Measurements from ENCODE around the gene HECTD2.
"Not testable (repeated sequence)": the region's sequence is repeated elsewhere in the genome, so short reads cannot be mapped to it uniquely, and the experiment has no call there.

The HECTD2 gene

GRCh38 chr10:91552274-91553095, 142.3 kb downstream of the HECTD2 start:
- in situ Hi-C loops (cut with HindIII; ENCODE audit: low pct_ligation_motif_present, low pct_unique_long_range_greater_than_20kb, low sequenced_read_pairs): no loop called here
- DNase-seq: peak; percentile 30

GRCh38 chr10:91555455-91555854, 145.3 kb downstream of the HECTD2 start:
- in situ Hi-C loops (cut with HindIII; ENCODE audit: low pct_ligation_motif_present, low pct_unique_long_range_greater_than_20kb, low sequenced_read_pairs): no loop called here

DNA sequence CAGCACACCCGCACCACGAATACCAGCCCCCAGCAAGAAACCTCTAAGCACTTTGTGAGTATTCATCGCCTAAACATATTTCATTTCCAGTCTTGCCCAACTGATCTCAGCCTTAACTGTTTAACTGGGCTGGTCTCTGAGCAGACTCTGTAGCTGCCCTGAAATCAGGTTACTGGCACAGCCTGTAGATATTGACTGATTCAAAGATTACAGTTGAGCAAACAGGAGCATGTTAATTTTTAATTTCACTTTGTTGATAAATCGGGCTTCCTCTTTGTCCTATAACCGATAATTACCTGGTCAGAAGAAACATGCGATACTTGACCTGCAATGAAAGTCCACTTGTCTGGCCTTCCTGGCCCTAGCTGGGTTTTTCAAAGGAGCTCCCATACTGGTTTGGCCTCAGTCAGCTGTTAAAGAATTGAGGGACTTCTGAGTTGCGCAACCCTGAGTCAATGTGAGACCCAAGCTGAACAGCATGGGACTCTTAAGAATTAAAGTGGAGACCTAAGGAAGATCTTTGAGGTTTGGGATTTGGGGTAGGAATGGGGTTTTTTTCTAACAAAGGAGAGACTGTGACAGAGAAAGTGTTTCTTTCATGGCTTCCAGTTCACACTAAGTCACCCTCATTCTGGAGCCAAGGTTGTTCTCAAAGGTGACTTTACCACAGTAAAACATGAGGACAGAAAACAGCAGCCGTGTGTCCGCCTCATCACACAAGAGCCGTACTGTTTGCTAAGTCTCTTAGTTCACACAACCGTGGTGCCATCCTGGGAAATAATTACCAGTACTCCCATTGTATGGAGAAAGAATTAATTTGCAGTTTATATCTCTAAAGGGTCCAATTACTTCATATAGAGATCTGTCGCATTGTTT, 146.8 kb downstream of the HECTD2 start:
- no peak for DNase-seq
- in situ Hi-C loops (cut with HindIII; ENCODE audit: low pct_ligation_motif_present, low pct_unique_long_range_greater_than_20kb, low sequenced_read_pairs): no loop called here

More at GRCh38 chr10:91555455-91555854, 145.3 kb downstream of the HECTD2 start:
- no peak for DNase-seq

DNA sequence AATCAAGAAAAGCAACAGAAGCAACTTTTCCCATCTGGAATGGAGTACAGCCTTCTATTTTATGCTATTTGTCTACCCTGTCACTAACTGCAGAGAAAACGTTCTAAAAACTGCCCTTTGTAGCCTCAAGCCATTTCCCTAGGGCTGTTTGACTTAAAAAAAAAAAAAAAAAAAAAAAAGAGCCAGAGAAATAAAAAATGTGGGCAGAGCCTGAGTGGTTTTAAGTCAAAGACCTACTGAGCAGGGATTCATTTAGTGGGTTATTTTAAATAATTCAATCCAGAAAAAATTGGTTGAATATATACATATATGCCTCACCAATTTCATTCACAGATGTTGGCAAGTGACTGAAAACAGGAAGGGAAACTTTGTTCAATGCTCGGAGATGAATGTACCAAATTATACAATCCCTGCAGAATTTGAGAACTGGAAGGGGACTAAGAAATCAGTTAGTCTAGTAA, 147.5 kb downstream of the HECTD2 start:
- DNase-seq: no peak
- in situ Hi-C loops (cut with HindIII; ENCODE audit: low pct_ligation_motif_present, low pct_unique_long_range_greater_than_20kb, low sequenced_read_pairs): no loop called here

GRCh38 chr10:91558473-91558872, 148.3 kb downstream of the HECTD2 start:
- no peak for DNase-seq
- in situ Hi-C loops (cut with HindIII; ENCODE audit: low pct_ligation_motif_present, low pct_unique_long_range_greater_than_20kb, low sequenced_read_pairs): no loop called here

- DNase-seq: no peak
- in situ Hi-C loops (cut with HindIII; ENCODE audit: low pct_ligation_motif_present, low pct_unique_long_range_greater_than_20kb, low sequenced_read_pairs): no loop called here
These were observed 149.0 kb downstream of the HECTD2 start for GRCh38 chr10:91559169-91559568.

GRCh38 chr10:91559750-91560149, 149.6 kb downstream of the HECTD2 start:
- in situ Hi-C loops (cut with HindIII; ENCODE audit: low pct_ligation_motif_present, low pct_unique_long_range_greater_than_20kb, low sequenced_read_pairs): no loop called here
- DNase-seq: no peak

DNA sequence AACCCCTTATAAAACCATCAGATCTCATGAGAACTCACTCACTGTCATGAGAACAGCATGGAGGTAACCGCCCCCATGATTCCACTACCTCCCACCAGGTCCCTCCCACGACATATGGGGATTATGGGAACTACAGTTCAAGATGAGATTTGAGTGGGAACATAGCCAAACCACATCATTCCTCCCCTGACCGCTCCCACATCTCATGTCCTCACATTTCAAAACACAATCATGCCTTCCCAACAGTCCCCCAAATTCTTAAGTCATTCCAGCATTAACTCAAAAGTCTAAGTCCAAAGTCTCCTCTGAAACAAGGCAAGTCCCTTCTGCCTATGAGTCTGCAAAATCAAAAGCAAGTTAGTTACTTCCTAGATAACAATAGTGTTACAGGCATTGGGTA, 150.7 kb downstream of the HECTD2 start:
- DNase-seq; in situ Hi-C loops (cut with HindIII; ENCODE audit: low pct_ligation_motif_present, low pct_unique_long_range_greater_than_20kb, low sequenced_read_pairs): not testable (repeated sequence)

- DNase-seq: no peak
- in situ Hi-C loops (cut with HindIII; ENCODE audit: low pct_ligation_motif_present, low pct_unique_long_range_greater_than_20kb, low sequenced_read_pairs): no loop called here
These were observed 152.9 kb downstream of the HECTD2 start for GRCh38 chr10:91562839-91563581.

GRCh38 chr10:91564026-91564425, 153.9 kb downstream of the HECTD2 start:
- DNase-seq: no peak
- in situ Hi-C loops (cut with HindIII; ENCODE audit: low pct_ligation_motif_present, low pct_unique_long_range_greater_than_20kb, low sequenced_read_pairs): no loop called here

Data from ACHN (cell line).